Measurements from ENCODE around the gene CNTN4. TPM values are rescaled to one million over a fixed set of nuclear protein-coding genes. Genes with fewer than 3 reads are reported as not detected.

CNTN4 gene
- total RNA-seq, 1 donor from 2014 or later: 22.1 TPM

DNA sequence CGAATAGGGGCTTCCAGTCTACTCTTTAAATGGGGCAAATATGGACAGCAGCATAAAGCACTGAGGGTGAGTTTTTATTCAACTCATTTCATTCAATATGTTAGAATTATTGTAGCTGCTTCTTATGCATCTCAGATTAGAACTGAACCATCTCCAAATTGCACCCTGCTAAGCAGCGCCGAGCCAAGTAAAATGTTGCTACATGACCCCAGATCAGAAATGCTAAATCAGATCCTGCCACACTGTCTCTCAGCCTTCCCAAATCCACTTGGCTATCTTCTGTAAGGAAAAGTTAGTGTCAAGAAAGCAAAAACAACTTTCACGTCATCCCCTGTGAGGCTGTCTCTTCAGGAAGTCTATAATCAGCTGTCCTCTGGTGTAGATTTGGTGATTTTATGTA is 293.2 kb downstream of the CNTN4 start:
- Histone ChIP-seq H3K27ac (no peak overlapping the region), H3K27me3 (no peaks in the 10 kb centered on the region), H3K36me3 (no peaks in the 10 kb centered on the region), H3K9me3 (no peaks in the 10 kb centered on the region), H3K4me1 (no peaks in the 10 kb centered on the region), H3K4me3 (no peak overlapping the region)
- no peak for TF ChIP-seq POLR2AphosphoS5 (IDR thresholded peaks at IDR 0.05; ENCODE audit: insufficient read depth in 1 of 2, low read depth in 1 of 2)
- TF ChIP-seq, protein P1, sequence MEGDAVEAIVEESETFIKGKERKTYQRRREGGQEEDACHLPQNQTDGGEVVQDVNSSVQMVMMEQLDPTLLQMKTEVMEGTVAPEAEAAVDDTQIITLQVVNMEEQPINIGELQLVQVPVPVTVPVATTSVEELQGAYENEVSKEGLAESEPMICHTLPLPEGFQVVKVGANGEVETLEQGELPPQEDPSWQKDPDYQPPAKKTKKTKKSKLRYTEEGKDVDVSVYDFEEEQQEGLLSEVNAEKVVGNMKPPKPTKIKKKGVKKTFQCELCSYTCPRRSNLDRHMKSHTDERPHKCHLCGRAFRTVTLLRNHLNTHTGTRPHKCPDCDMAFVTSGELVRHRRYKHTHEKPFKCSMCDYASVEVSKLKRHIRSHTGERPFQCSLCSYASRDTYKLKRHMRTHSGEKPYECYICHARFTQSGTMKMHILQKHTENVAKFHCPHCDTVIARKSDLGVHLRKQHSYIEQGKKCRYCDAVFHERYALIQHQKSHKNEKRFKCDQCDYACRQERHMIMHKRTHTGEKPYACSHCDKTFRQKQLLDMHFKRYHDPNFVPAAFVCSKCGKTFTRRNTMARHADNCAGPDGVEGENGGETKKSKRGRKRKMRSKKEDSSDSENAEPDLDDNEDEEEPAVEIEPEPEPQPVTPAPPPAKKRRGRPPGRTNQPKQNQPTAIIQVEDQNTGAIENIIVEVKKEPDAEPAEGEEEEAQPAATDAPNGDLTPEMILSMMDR (IDR thresholded peaks at IDR 0.05): no peak
- no peak for TF ChIP-seq POLR2A (IDR thresholded peaks at IDR 0.05)
- no peak for DNase-seq (ENCODE audit: extremely low spot score in 2 of 2)
- intact Hi-C loops (cut with DNase I): no loop called here

DNA sequence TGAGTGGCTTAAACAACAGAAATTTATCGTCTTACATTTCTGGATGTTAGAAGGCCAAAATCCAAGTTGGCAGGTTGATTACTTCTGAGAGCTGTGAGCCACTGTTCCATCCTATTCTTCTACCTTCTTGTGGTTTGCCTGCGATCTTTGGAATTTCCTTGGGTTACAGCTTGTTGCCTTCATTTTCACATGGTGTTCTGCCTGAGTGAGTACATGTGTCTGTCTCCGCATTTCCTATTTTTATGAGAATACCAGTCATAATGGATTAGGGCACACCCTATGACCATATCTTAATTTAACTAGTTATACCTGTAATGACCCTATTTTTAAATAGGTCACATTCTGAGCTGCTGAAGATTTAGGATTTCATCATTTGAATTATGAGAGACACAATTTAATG is 294.3 kb downstream of the CNTN4 start:
- H3K36me3 ChIP-seq: no peaks in the 10 kb centered on the region
- H3K4me3 ChIP-seq: no peak overlapping the region
- H3K27ac ChIP-seq: no peak overlapping the region
- intact Hi-C loops (cut with DNase I): no loop called here
- no peaks in the 10 kb centered on the region for H3K27me3 ChIP-seq
- DNase-seq (ENCODE audit: extremely low spot score in 2 of 2): no peak
- TF ChIP-seq, protein P1 (IDR thresholded peaks at IDR 0.05): no peak
- no peak for TF ChIP-seq POLR2AphosphoS5 (IDR thresholded peaks at IDR 0.05; ENCODE audit: insufficient read depth in 1 of 2, low read depth in 1 of 2)
- TF ChIP-seq POLR2A (IDR thresholded peaks at IDR 0.05): no peak
- H3K4me1 ChIP-seq: no peaks in the 10 kb centered on the region
- no peaks in the 10 kb centered on the region for H3K9me3 ChIP-seq

DNA sequence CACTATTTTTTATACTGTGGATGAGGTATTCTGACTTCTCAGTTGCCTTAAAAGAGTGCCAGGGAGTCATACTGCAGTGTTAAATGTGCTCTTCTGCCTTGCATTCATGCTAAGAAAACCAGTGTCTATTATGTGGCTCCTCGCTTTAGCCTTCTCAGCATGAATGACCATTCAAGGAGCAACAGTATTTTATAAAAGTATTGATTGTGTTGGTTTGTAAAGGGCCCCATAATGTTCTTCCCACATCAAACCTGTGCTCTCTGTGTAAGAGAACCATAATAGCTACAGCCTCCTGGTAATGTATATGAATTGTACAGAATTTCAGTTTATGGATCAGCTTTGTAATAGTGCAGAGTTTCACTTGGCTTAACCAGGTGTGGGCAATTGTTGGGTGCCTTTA is 316.4 kb downstream of the CNTN4 start:
- Histone ChIP-seq H3K36me3 (no peaks in the 10 kb centered on the region), H3K27ac (no peak overlapping the region), H3K4me3 (no peak overlapping the region), H3K27me3 (no peaks in the 10 kb centered on the region), H3K4me1 (no peaks in the 10 kb centered on the region), H3K9me3 (no peaks in the 10 kb centered on the region)
- TF ChIP-seq, protein P1 (IDR thresholded peaks at IDR 0.05): no peak
- TF ChIP-seq POLR2A (IDR thresholded peaks at IDR 0.05) (no peak), POLR2AphosphoS5 (IDR thresholded peaks at IDR 0.05; ENCODE audit: insufficient read depth in 1 of 2, low read depth in 1 of 2) (no peak)
- DNase-seq (ENCODE audit: extremely low spot score in 2 of 2): no peak
- intact Hi-C loops (cut with DNase I): no loop called here

DNA sequence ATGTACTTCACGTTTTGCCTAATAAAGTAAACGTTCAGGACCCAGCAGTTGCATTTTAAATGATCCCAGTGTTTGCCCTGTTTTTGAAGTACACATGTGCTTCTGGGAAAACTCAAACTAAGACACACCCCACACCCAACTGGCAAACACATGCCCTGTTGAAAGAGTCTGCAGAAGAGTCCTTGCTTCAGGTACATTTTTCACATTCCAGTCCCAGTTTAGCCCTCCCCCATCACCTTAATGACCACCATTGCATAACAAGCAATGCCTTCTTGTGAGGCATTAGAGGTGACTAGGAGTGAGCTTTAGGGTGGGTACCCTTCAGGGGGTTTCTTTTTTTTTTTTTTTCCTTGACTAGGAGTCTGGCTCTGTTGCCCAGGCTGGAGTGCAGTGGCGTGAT is 322.3 kb downstream of the CNTN4 start:
- Histone ChIP-seq H3K9me3 (no peaks in the 10 kb centered on the region), H3K4me3 (no peak overlapping the region), H3K27me3 (no peaks in the 10 kb centered on the region), H3K27ac (no peak overlapping the region), H3K36me3 (no peaks in the 10 kb centered on the region), H3K4me1 (no peaks in the 10 kb centered on the region)
- DNase-seq (ENCODE audit: extremely low spot score in 2 of 2): no peak
- intact Hi-C loops (cut with DNase I): no loop called here
- no peak for TF ChIP-seq POLR2A (IDR thresholded peaks at IDR 0.05)
- TF ChIP-seq, protein P1 (IDR thresholded peaks at IDR 0.05): no peak
- TF ChIP-seq POLR2AphosphoS5 (IDR thresholded peaks at IDR 0.05; ENCODE audit: insufficient read depth in 1 of 2, low read depth in 1 of 2): no peak

DNA sequence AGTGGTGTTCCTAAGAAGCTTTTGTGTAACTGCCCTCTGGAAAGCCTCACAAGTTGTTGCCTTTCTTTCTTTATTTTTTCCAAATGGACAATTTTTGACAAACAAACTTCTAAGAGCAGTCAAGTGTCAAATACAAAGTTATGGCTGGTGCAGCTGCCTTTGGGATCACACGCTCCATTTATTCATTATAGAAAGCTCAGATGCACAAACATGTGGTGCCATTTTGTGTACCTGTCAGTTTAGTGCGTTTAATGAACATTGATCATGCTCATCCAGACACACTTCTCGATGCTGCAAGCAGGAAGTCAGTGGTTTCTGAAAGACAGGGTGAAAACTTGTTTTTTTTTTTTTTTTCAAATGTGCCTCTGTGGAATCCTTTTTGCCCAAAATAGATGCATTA is 324.5 kb downstream of the CNTN4 start:
- Histone ChIP-seq H3K4me3 (no peak overlapping the region), H3K27ac (no peak overlapping the region), H3K9me3 (no peaks in the 10 kb centered on the region), H3K4me1 (no peaks in the 10 kb centered on the region), H3K36me3 (no peaks in the 10 kb centered on the region), H3K27me3 (no peaks in the 10 kb centered on the region)
- intact Hi-C loops (cut with DNase I): no loop called here
- TF ChIP-seq POLR2AphosphoS5 (IDR thresholded peaks at IDR 0.05; ENCODE audit: insufficient read depth in 1 of 2, low read depth in 1 of 2) (no peak), POLR2A (IDR thresholded peaks at IDR 0.05) (no peak)
- TF ChIP-seq, protein P1 (IDR thresholded peaks at IDR 0.05): no peak
- no peak for DNase-seq (ENCODE audit: extremely low spot score in 2 of 2)

All from vagina (tissue), 2 donors.